Loucy (cell line): Measurements from ENCODE around the gene LPP.

Experiments
- CTCF ChIP-seq: fragments of 200-600 bp; sonication (generic); conservative IDR thresholded peaks from 2 replicates; pipeline ENCODE4 v1.5.1; 2014; ENCODE audit warnings: mild to moderate bottlenecking, antibody characterized with exemption, low read length
- EZH2phosphoT487 ChIP-seq: fragments of 200-600 bp; IDR thresholded peaks from 2 replicates; pipeline ENCODE4 v1.6.1; 2018; ENCODE audit warnings: antibody characterized with exemption, mild to moderate bottlenecking, moderate library complexity, borderline replicate concordance

DNA sequence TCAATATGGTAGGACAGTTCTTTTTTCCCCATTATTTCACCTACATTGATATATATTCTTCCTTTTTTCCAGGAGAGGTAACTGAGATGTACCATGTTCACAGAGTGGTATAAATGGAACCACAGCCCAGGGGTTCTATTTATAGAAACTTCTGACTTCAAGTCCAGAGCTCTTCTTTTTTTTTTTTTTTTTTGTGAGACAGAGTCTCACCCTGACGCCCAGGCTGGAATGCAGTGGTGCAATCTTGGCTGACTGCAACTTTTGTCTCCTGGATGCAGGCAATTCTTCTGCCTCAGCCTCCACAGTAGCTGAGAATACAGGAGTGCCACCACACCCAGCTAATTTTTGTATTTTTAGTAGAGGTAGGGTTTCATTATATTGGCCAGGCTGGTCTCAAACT is 750.7 kb downstream of the LPP start:
- TF ChIP-seq CTCF: no peak
- no peak for TF ChIP-seq EZH2phosphoT487
